Measurements from ENCODE around the gene CAMTA1.

CAMTA1 gene

GRCh38 chr1:7436056-7437005, 651.1 kb downstream of the CAMTA1 start:
- no peak for DNase-seq (ENCODE audit: low read depth in 2 of 3, low spot score in 1 of 3)

GRCh38 chr1:7437036-7437435, 651.8 kb downstream of the CAMTA1 start:
- no peak for DNase-seq (ENCODE audit: low read depth in 2 of 3, low spot score in 1 of 3)

- DNase-seq (ENCODE audit: low read depth in 2 of 3, low spot score in 1 of 3), result no peak
Measured at GRCh38 chr1:7437608-7438395, 652.5 kb downstream of the CAMTA1 start.

- no peak for DNase-seq (ENCODE audit: low read depth in 2 of 3, low spot score in 1 of 3)
Measured at GRCh38 chr1:7438396-7438785, 653.1 kb downstream of the CAMTA1 start.

- DNase-seq (ENCODE audit: low read depth in 2 of 3, low spot score in 1 of 3), result no peak
Measured at GRCh38 chr1:7438921-7439655, 653.8 kb downstream of the CAMTA1 start.

GRCh38 chr1:7440154-7440553, 654.9 kb downstream of the CAMTA1 start:
- DNase-seq (ENCODE audit: low read depth in 2 of 3, low spot score in 1 of 3), result no peak

- no peak for DNase-seq (ENCODE audit: low read depth in 2 of 3, low spot score in 1 of 3)
Measured at GRCh38 chr1:7441143-7441841, 656.0 kb downstream of the CAMTA1 start.

GRCh38 chr1:7442036-7442435, 656.8 kb downstream of the CAMTA1 start:
- no peak for DNase-seq (ENCODE audit: low read depth in 2 of 3, low spot score in 1 of 3)

- no peak for DNase-seq (ENCODE audit: low read depth in 2 of 3, low spot score in 1 of 3)
Measured at GRCh38 chr1:7442918-7443317, 657.7 kb downstream of the CAMTA1 start.

GRCh38 chr1:7444363-7444762, 659.1 kb downstream of the CAMTA1 start:
- DNase-seq (ENCODE audit: low read depth in 2 of 3, low spot score in 1 of 3), result no peak

GRCh38 chr1:7447093-7447492, 661.8 kb downstream of the CAMTA1 start:
- no peak for DNase-seq (ENCODE audit: low read depth in 2 of 3, low spot score in 1 of 3)

- DNase-seq (ENCODE audit: low read depth in 2 of 3, low spot score in 1 of 3), result no peak
Measured at GRCh38 chr1:7447736-7448135, 662.5 kb downstream of the CAMTA1 start.

- no peak for DNase-seq (ENCODE audit: low read depth in 2 of 3, low spot score in 1 of 3)
Measured at GRCh38 chr1:7448986-7449385, 663.7 kb downstream of the CAMTA1 start.

- no peak for DNase-seq (ENCODE audit: low read depth in 2 of 3, low spot score in 1 of 3)
Measured at GRCh38 chr1:7449750-7450149, 664.5 kb downstream of the CAMTA1 start.

GRCh38 chr1:7450838-7451237, 665.6 kb downstream of the CAMTA1 start:
- DNase-seq (ENCODE audit: low read depth in 2 of 3, low spot score in 1 of 3), result no peak

GRCh38 chr1:7453038-7453437, 667.8 kb downstream of the CAMTA1 start:
- no peak for DNase-seq (ENCODE audit: low read depth in 2 of 3, low spot score in 1 of 3)

- no peak for DNase-seq (ENCODE audit: low read depth in 2 of 3, low spot score in 1 of 3)
Measured at GRCh38 chr1:7454052-7454815, 669.0 kb downstream of the CAMTA1 start.

- no peak for DNase-seq (ENCODE audit: low read depth in 2 of 3, low spot score in 1 of 3)
Measured at GRCh38 chr1:7454895-7455784, 669.9 kb downstream of the CAMTA1 start.

Measured in stimulated activated CD4-positive, alpha-beta T cell treated with anti-CD3 and anti-CD28 coated beads, Interleukin-12 subunit alpha, Interleukin-12 subunit beta, amount 100 ng/mL, for 48 hours (primary cell).